Transverse colon (tissue), 4 donors: ENCODE results near the gene FBXO4.

Source experiments
- EP300 ChIP-seq: sonication (generic); formaldehyde crosslinking; IDR thresholded peaks from one replicate; pipeline ENCODE4 v1.6.1; 2017; ENCODE audit warnings: antibody characterized with exemption, low read depth
- POLR2AphosphoS5 ChIP-seq, 3 donors: sonication (generic); formaldehyde crosslinking; IDR thresholded peaks; one replicate each; pipeline ENCODE4 v1.6.1; 2016; ENCODE audit warnings: antibody characterized with exemption in 3 of 3
- TF ChIP-seq, protein P1 (sequence below), 5 experiments: fragments of 200-600 bp in 3 of 5; fragments of 450-650 bp in 2 of 5; sonication (generic) in 3 of 5; IDR thresholded peaks; 1 replicate in 2 of 5; 2 replicates in 3 of 5; pipeline ENCODE4 v1.5.1; 2016 to 2017; ENCODE audit warnings: antibody characterized with exemption in 5 of 5, inconsistent platforms in 3 of 5, mild to moderate bottlenecking in 2 of 5, moderate library complexity in 1 of 5

DNA sequence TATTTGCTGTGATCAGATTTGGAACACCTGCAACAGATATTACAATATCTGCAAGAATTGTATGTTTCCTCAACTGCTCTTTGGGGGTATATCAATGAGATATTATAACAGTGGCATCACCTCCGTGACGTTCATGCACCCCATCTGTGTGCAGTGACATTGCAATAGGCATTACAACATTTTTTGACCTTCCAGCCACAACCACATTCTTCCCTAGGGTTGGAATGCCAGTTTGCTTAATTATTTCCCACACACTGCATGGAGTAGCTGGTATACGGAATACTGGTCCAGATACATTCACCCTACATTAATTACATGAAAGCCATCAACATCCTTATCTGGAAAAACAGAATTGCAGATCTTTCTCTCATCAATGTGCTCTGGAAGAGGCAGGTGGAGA is 42.3 kb downstream of the FBXO4 start:
- TF ChIP-seq, protein P1, sequence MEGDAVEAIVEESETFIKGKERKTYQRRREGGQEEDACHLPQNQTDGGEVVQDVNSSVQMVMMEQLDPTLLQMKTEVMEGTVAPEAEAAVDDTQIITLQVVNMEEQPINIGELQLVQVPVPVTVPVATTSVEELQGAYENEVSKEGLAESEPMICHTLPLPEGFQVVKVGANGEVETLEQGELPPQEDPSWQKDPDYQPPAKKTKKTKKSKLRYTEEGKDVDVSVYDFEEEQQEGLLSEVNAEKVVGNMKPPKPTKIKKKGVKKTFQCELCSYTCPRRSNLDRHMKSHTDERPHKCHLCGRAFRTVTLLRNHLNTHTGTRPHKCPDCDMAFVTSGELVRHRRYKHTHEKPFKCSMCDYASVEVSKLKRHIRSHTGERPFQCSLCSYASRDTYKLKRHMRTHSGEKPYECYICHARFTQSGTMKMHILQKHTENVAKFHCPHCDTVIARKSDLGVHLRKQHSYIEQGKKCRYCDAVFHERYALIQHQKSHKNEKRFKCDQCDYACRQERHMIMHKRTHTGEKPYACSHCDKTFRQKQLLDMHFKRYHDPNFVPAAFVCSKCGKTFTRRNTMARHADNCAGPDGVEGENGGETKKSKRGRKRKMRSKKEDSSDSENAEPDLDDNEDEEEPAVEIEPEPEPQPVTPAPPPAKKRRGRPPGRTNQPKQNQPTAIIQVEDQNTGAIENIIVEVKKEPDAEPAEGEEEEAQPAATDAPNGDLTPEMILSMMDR (IDR thresholded peaks at IDR 0.05): no peak
- TF ChIP-seq POLR2AphosphoS5 (IDR thresholded peaks at IDR 0.05) (no peak), EP300 (no peak)
